ENCODE results near the gene PLIN5. TPM values are rescaled to one million over a fixed set of nuclear protein-coding genes. Genes with fewer than 3 reads are reported as not detected.

PLIN5 gene
- total and polyA plus RNA-seq, 10 of the 15 experiments (the other 5 are each of a cell fraction or from before 2014, with no cell fraction given), result 0.15 to 0.33 TPM; not detected in 8

DNA sequence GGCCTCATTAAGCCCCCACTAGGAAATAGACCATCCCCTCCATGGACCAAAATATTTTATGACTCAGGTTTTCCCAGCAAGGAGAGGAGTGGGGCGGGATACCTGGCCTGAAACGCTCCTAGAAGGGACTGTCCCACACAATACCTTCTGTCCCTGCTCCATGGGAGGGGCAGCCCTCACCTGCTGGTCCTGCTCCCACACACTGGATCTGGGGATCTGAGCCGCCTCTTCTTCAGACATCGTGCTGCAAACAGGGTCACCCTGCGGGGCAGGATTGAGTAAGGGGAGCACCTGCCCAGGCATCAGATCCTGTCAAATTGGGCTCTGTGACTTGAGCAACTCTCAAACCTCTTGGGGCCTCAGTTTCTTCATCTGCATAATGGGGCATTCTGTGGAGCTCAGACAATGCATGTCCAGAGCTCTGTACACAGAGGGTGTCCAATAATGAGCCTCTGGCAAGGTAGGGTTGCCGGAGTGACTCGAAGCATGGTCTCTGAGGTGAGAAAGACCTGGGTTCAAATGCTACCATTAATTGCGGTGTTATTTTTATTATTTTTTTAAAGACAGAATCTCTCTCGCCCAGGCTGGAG is 1.1 kb downstream of the PLIN5 start (continued):
- TF ChIP-seq, protein P1, sequence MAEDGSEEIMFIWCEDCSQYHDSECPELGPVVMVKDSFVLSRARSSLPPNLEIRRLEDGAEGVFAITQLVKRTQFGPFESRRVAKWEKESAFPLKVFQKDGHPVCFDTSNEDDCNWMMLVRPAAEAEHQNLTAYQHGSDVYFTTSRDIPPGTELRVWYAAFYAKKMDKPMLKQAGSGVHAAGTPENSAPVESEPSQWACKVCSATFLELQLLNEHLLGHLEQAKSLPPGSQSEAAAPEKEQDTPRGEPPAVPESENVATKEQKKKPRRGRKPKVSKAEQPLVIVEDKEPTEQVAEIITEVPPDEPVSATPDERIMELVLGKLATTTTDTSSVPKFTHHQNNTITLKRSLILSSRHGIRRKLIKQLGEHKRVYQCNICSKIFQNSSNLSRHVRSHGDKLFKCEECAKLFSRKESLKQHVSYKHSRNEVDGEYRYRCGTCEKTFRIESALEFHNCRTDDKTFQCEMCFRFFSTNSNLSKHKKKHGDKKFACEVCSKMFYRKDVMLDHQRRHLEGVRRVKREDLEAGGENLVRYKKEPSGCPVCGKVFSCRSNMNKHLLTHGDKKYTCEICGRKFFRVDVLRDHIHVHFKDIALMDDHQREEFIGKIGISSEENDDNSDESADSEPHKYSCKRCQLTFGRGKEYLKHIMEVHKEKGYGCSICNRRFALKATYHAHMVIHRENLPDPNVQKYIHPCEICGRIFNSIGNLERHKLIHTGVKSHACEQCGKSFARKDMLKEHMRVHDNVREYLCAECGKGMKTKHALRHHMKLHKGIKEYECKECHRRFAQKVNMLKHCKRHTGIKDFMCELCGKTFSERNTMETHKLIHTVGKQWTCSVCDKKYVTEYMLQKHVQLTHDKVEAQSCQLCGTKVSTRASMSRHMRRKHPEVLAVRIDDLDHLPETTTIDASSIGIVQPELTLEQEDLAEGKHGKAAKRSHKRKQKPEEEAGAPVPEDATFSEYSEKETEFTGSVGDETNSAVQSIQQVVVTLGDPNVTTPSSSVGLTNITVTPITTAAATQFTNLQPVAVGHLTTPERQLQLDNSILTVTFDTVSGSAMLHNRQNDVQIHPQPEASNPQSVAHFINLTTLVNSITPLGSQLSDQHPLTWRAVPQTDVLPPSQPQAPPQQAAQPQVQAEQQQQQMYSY (CRISPR knock-in tag; IDR thresholded peaks at IDR 0.05), result no peak

DNA sequence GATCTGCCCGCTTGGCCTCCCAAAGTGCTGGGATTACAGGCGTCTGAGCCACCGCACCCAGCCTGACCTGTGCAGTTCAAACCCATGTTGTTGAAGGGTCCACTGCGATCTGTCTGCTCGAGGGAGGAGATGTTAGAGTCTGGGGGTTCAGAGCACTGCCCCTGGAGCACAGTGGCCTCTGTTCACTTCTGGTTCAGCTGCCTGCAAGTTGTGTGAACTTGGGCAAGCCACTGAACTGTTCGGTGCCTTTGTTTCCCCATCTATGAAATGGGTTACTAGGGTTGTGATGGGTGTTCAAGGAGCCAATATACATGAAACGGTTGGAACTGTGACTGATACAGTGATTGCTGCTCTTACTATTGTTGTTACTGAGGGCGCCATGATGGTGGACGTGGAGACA is 1.7 kb downstream of the PLIN5 start:
- DNase-seq (ENCODE audit: low read depth, low spot score) (no peak), ATAC-seq (no peak), FAIRE-seq (no peak)
- Histone ChIP-seq H2AFZ (ENCODE audit: control insufficient read depth, low read depth, low read length) (no peak overlapping the region), H4K20me1 (ENCODE audit: control insufficient read depth, insufficient read depth) (no peaks in the 10 kb centered on the region), H3K27me3 (replicated peaks in 1 of 2; ENCODE audit: control insufficient read depth in 2 of 2, insufficient read depth in 2 of 2, low read length in 1 of 2) (no peaks in the 10 kb centered on the region; a peak in 1 of 4 replicates), H3K9ac (ENCODE audit: control insufficient read depth, insufficient read depth, low read length) (no peak overlapping the region), H3K79me2 (ENCODE audit: control insufficient read depth, insufficient read depth, low read length) (no peaks in the 10 kb centered on the region), H3K27ac (ENCODE audit: control insufficient read depth, insufficient read depth) (no peak overlapping the region), H3K9me3 (replicated peaks; ENCODE audit: control insufficient read depth, insufficient read depth, low read length) (no peaks in the 10 kb centered on the region; the same call in 2 of the 3 replicates), H3K4me1 (ENCODE audit: control insufficient read depth, insufficient read depth, low read length) (no peaks in the 10 kb centered on the region), H3K4me3 (no peak overlapping the region), H3K36me3 (ENCODE audit: control insufficient read depth in 2 of 2, insufficient read depth in 2 of 2, low read length in 1 of 2) (no peaks in the 10 kb centered on the region), H3K4me2 (ENCODE audit: control insufficient read depth, insufficient read depth) (no peak overlapping the region)
- intact Hi-C loops (cut with micrococcal nuclease; ENCODE audit: unreplicated experiment) (no loop called here), in situ Hi-C loops (cut with MboI) (no loop called here)
- ChIA-PET SMC1A (ENCODE audit: uncharacterized antibody, unreplicated experiment) (no interaction called here), POLR2A (no interaction called here), CTCF (no interaction called here), RAD21 (ENCODE audit: unreplicated experiment) (no interaction called here)
- WGBS (ENCODE audit: insufficient coverage, insufficient replicate concordance, low lambda C conversion rate, missing lambda C conversion rate), result 49% methylated on average over 9 of the region's 9 CpGs
- BruUV-seq (replicated peaks), result no TSS peak
- TF ChIP-seq ZNF384 (IDR thresholded peaks at IDR 0.05; ENCODE audit: borderline replicate concordance, low read depth, low read length) (no peak), ZNF622 (IDR thresholded peaks at IDR 0.05) (no peak), ZNF24 (IDR thresholded peaks at IDR 0.05) (no peak), PML (IDR thresholded peaks at IDR 0.05; ENCODE audit: low read length) (no peak), MYC (IDR thresholded peaks at IDR 0.05; ENCODE audit: insufficient read depth, insufficient read length, insufficient replicate concordance, low read length, severe bottlenecking) (no peak), RB1 (IDR thresholded peaks at IDR 0.05; ENCODE audit: borderline replicate concordance) (no peak), CBX3 (IDR thresholded peaks at IDR 0.05; ENCODE audit: borderline replicate concordance, low read depth) (no peak), ASH2L (IDR thresholded peaks at IDR 0.05; ENCODE audit: borderline replicate concordance, low read depth) (no peak)
- TF ChIP-seq, protein P2, sequence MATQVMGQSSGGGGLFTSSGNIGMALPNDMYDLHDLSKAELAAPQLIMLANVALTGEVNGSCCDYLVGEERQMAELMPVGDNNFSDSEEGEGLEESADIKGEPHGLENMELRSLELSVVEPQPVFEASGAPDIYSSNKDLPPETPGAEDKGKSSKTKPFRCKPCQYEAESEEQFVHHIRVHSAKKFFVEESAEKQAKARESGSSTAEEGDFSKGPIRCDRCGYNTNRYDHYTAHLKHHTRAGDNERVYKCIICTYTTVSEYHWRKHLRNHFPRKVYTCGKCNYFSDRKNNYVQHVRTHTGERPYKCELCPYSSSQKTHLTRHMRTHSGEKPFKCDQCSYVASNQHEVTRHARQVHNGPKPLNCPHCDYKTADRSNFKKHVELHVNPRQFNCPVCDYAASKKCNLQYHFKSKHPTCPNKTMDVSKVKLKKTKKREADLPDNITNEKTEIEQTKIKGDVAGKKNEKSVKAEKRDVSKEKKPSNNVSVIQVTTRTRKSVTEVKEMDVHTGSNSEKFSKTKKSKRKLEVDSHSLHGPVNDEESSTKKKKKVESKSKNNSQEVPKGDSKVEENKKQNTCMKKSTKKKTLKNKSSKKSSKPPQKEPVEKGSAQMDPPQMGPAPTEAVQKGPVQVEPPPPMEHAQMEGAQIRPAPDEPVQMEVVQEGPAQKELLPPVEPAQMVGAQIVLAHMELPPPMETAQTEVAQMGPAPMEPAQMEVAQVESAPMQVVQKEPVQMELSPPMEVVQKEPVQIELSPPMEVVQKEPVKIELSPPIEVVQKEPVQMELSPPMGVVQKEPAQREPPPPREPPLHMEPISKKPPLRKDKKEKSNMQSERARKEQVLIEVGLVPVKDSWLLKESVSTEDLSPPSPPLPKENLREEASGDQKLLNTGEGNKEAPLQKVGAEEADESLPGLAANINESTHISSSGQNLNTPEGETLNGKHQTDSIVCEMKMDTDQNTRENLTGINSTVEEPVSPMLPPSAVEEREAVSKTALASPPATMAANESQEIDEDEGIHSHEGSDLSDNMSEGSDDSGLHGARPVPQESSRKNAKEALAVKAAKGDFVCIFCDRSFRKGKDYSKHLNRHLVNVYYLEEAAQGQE (IDR thresholded peaks at IDR 0.05; ENCODE audit: low read depth, low read length), result no peak
- TF ChIP-seq, protein P3, sequence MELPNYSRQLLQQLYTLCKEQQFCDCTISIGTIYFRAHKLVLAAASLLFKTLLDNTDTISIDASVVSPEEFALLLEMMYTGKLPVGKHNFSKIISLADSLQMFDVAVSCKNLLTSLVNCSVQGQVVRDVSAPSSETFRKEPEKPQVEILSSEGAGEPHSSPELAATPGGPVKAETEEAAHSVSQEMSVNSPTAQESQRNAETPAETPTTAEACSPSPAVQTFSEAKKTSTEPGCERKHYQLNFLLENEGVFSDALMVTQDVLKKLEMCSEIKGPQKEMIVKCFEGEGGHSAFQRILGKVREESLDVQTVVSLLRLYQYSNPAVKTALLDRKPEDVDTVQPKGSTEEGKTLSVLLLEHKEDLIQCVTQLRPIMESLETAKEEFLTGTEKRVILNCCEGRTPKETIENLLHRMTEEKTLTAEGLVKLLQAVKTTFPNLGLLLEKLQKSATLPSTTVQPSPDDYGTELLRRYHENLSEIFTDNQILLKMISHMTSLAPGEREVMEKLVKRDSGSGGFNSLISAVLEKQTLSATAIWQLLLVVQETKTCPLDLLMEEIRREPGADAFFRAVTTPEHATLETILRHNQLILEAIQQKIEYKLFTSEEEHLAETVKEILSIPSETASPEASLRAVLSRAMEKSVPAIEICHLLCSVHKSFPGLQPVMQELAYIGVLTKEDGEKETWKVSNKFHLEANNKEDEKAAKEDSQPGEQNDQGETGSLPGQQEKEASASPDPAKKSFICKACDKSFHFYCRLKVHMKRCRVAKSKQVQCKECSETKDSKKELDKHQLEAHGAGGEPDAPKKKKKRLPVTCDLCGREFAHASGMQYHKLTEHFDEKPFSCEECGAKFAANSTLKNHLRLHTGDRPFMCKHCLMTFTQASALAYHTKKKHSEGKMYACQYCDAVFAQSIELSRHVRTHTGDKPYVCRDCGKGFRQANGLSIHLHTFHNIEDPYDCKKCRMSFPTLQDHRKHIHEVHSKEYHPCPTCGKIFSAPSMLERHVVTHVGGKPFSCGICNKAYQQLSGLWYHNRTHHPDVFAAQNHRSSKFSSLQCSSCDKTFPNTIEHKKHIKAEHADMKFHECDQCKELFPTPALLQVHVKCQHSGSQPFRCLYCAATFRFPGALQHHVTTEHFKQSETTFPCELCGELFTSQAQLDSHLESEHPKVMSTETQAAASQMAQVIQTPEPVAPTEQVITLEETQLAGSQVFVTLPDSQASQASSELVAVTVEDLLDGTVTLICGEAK (IDR thresholded peaks at IDR 0.05; ENCODE audit: borderline replicate concordance), result no peak
